Hypothalamus (tissue), 51 donors: Measurements from ENCODE around the gene RNF180.
"Not testable (repeated sequence)": the region's sequence is repeated elsewhere in the genome, so short reads cannot be mapped to it uniquely, and the experiment has no call there.

Experiments used
- DNase-seq, 51 donors: peaks; one replicate each; lab custom pipeline; 2025; lab: John Stamatoyannopoulos, UW

Gene RNF180

DNA sequence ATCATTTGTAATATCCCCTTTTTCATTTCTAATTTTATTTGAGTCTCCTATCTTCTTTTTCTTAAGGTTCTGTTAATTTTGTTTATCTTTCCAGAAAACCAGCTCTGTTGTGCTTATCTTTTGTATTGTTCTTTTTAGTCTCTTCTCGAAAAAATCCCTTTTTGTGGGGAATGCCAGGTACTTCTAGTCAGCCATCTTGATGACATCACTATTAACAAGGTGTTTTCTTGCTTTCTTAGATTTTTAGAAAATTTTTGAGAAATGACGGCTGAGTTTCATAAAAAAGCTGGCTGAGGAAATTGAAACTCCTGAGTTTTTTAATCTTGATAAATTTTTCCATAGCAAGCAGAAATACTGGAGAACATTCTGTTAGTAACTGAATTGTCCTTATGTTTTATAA, 10.7 kb downstream of the RNF180 start:
- DNase-seq: no peak

DNA sequence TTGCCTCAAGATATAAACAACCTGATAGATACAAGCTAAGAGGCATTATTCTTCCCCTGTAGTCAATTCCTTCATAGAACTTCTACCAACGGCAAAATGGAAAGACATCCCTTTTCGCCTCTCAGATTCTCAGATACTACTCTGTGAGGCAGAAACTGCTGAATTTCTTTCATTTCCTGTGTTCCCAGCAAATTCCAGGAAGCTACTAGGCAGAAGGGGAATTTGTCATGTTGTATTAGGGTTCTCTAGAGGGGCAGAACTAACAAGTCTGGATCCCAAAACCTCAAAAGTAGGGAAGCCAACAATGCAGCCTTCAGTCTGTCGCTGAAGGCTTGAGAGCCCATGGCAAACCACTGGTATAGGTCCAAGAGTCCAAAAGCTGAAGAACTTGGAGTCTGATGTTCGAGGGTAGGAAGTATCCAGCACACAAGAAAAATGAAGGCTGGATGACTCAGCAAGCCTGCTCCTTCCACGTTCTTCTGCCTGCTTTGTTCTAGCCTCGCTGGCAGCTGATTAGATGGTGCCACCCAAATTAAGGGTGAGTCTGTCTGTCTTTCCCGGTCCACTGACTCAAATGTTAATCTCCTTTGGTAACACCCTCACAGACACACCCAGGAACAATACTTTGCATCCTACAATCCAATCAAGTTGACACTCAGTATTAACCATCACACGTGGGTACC, 15.2 kb downstream of the RNF180 start:
- DNase-seq: peak in 1 of 51 donors; percentile 0

DNA sequence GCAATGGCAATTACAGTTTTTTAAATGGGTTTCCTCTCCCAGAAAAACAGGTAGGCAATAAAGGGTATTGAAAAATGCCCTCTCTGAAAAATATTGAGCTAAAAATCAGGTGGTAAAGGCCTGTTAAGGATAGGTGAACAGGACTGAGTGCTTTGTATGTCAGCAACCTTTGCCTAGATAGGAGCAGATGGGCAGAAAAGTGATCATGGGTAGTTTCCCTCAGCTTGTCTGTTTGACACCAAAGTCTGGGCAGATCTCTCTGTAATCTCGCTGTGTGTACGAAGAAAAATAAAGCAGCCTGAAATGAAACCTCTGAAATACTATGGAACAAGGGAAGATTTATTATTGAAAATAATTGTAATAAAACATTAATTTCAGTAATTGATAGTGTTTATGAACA, 15.8 kb downstream of the RNF180 start:
- DNase-seq: no peak

DNA sequence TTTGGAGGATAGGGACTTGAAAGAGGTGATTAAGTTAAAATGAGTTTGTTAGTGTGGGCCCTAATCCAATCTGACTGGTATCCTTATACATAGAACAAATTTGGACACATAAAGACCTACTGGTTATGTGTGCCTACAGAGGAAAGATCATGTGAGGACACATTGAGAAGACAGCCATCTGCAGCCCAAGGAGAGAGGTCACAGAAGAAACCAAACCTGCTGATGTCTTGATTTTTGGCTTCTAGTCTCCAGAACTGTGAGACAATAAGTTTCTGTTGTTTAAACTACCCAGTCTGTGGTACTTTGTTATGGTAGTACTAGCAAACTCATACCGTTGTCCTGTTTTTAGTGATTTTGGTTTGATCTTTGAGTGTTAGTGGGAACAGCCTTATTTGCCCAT, 18.3 kb downstream of the RNF180 start:
- no peak for DNase-seq

DNA sequence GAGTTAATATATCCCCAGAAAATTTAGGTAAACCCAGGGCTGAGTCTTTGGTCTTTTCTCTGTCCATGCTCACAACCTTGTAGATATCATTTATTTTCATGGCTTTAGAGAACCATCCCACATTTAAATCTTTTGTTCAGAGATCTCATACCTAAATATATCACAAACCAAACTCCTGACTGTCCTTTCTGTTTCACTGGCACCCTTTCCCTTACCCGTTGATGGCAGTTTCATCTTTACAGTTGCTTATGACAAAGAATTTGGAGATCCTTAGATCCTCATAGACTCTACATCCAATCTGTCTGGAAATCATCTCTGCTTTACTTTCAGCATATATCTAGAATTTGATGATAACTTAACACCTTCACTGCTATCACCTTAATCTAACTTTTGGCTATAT, 19.2 kb downstream of the RNF180 start:
- DNase-seq: no peak

DNA sequence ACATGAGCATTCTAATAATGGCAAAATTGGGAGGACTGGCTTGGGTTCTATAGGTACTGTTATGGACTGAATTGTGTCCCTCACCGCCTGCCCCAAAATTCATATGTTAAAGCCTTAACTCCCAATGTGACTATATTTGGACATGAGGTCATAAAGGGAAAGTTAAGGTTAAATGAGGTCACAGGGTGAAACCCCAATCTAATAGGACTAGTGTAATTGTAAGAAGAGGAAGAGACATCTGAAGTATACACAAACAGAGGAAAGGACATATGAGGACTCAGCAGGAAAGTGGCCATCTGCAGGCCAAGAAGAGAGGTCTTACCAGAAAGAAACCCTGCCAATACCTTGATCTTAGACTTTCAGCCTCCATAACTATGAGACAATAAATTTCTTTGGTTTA, 23.1 kb downstream of the RNF180 start:
- DNase-seq: no peak

DNA sequence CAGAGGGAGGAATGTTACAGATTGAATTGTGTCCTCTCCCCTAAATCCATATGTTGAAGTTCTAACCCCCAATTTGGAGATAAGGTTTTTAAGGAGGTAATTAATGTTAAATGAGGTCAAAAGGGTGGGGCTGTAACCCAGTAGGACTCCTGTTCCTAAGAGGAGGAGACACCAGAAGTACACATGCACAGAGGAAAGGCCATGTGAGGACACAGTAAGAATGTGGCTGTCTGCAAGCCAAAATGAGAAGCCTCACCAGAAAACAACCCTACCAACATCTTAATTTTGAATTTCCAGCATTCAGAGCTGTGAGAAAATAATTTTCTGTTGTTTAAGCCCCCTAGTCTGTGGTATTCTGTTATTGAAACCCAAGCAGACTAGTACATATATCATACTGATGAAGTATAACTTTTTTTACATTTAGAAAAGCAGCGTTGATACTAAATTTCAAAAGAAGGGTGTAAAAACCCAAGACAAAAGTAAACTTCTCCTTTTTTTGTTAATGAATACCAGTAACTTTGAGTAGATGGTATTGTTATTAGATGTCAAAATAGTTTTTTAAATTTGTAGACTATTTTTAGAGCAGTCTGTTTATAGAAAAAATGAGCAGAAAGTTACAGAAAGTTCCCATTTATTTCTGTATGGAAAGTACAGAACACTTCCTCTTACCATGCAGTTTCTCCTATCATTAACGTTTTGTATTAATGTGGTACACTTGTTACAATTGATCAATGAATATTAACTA, 25.1 kb downstream of the RNF180 start:
- DNase-seq: no peak

DNA sequence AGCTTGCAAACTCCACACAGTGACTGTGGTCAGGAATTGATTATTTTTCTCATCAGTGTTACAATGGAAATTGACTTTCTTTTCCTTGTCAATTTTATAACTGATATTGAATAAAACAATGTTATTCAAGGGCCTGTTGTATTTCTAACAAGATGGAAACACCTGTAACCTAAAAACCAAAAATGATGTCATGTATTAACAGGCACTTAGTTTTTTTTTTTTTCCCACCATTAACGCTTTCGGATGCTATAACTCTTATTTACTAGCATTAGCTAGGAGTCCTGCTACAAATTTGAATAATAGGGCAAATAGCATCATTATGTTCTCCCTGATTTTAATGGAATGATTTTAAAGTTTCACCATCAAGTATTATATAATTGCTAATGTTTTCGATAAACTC, 30.3 kb downstream of the RNF180 start:
- no peak for DNase-seq

DNA sequence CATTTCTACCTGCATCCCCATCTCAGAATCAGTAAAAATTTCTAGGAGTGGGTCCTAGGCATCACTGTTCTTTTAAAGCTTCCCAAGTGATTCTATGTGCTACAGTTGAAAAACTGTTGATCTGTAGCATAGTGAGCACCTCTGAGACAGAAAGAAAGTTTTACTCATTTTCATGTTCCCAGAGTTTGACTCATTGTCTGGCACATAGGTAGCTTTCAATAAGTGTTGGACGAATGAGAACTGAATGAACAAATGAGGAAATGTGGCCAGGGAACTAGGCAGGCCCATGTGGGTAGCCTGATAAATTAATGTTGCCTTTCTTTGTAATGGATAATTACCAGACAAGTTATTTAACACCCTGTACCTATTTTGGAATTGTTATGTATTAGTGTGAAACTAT, 33.8 kb downstream of the RNF180 start:
- no peak for DNase-seq

DNA sequence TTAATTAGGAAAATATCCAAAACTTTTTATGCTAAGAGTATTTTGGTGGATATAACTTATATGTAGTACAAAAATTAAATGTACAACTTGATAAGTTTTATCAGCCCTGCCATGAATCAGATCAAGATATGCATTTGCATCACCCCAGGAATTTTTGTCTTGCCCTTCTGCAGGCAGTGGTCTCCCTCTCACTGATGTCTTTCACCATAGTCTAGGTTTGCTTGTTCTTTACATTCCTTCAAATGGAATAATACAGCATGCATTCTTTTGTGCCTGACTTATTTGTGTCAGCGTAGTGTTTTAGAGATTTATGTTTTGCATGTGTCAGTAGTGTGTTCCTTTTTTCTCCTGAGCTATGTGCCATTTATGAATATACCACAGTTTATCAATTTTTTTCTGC, 36.4 kb downstream of the RNF180 start:
- DNase-seq: no peak

DNA sequence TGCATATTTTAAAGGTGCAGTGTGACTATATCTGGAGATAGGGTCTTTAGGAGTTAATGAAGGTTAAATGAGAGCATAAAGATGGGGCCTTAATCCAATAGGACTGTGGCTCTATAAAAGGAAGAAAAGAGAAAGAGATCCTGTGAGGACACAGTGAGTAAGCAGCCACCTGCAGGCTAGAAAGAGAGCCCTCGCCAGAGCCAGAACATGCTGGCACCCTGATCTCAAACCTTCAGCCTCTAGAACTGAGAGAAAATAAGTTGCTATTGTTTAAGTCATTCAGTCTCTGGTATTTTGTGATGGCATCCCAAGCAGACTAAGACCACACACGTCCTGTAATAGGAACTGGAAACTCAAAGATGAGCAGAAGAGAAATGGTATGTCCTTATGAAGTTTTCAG, 41.0 kb downstream of the RNF180 start:
- peak in 1 of 51 donors; percentile 9 for DNase-seq

DNA sequence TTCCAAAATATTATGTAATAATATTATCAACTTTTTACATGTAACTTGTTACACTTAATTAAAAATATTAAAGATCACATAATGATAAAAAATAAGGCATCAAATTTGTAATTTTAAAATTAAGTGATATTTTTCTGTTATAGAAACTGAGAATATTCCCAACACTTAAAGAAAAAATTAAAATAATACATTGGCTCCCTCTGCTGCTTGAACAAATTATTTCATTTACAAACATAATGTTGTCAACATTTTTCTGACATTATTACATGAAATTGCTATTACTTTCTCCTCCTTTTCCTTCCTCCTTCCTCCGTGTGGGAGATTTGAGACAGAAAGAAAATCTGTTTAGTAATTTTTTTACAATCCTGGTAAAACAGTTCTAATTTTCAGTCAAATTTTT, 42.3 kb downstream of the RNF180 start:
- DNase-seq: no peak

DNA sequence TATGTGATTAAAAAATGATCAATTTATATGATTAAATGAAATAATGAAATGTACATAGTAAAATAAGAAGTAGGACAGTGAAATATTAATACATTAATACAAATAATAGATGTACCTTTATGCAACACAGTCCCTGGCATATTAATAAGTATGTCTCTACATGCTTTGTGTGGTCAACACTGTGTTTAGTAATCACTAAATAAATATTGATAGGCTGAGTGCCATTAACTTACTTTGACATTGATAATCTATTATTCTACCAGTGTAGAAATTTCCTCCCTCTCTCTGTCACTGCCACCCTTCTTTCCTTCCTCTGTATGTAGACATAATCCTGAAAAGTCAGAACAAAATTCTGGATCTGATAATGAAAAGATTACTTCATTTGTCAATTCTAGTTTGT, 43.7 kb downstream of the RNF180 start:
- DNase-seq: no peak

DNA sequence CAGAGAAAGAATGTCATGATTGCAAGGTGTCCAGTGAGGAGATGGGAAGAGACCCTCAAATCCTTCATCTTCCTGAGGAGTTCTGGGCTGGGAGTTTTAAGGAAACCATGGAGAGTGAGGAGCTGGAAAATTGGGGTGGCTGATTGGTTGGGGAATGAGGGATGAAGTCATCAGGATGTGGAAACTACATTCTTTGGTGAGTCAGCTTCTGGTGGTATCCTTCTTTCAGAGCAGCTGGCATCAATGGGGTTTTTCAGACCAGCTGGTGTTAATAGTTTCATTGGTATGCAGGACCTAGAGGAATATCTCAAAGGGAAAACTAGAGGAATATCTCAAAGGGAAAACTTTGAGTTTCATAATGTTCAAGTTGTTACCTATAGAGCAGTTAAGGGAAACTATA, 45.2 kb downstream of the RNF180 start:
- peak in 3 of 51 donors; percentile 19 to 37 (median 37) for DNase-seq

DNA sequence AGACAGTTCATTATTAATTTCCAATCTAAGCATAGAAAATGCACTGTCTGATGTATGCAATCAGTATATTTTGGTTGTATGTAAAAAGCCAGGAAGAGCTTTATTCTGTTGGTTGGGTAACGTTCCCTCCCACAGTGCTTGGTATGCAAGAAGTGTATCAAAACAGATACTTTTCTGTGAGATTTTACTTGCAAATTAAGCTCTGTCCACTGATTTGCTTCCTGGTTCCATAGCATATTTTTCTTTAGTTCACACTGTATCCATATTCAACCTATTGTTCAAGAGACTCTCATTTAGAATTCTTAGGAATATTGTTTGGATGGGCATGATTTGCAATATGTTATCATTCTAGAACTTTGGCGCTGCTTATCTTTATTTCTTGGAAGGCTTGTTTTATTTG, 47.4 kb downstream of the RNF180 start:
- DNase-seq: peak in 1 of 51 donors; percentile 7

DNA sequence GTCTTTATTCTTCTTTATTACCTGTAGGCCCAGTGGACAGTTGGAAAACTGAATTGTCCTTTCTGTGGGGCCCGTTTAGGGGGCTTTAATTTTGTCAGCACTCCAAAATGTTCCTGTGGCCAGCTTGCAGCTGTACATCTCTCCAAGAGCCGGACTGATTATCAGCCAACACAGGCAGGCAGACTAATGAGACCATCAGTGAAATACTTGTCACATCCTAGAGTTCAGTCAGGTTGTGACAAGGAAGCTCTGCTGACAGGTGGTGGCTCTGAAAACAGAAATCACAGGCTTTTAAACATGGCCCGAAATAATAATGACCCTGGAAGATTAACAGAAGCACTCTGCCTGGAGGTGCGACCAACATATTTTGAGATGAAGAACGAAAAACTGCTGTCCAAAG, 47.9 kb downstream of the RNF180 start:
- DNase-seq: peak in 2 of 51 donors; percentile 19 to 23

DNA sequence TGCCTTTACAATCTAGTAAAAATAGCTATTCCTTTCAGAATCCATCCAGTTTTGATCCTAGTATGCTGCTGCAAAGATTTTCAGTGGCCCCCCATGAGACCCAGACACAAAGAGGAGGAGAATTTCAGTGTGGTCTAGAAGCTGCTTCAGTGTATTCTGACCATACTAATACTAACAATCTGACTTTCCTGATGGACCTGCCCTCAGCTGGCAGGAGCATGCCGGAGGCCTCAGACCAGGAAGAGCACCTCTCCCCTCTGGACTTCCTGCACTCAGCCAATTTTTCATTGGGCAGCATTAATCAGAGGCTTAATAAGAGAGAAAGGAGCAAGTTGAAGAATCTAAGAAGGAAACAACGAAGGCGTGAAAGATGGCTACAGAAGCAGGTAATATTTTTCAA, 48.5 kb downstream of the RNF180 start:
- DNase-seq: no peak

DNA sequence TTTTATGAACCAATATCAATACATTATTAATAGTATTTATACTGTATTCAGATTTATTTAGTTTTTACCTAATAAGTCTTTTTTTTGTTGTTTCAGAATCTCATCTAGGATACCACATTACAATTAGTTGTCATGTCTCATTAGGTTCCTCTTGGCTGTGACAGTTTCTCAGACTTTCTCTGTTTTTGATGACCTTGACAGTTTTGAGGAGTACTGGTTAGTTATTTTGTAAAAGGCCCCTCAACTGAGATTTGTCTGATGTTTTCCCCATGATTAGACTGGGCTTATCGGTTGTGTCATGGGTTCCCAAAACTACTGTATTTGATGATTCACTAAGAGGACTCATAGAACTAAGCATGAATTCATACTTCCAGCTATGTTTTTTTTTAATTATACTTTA, 56.3 kb downstream of the RNF180 start:
- no peak for DNase-seq

DNA sequence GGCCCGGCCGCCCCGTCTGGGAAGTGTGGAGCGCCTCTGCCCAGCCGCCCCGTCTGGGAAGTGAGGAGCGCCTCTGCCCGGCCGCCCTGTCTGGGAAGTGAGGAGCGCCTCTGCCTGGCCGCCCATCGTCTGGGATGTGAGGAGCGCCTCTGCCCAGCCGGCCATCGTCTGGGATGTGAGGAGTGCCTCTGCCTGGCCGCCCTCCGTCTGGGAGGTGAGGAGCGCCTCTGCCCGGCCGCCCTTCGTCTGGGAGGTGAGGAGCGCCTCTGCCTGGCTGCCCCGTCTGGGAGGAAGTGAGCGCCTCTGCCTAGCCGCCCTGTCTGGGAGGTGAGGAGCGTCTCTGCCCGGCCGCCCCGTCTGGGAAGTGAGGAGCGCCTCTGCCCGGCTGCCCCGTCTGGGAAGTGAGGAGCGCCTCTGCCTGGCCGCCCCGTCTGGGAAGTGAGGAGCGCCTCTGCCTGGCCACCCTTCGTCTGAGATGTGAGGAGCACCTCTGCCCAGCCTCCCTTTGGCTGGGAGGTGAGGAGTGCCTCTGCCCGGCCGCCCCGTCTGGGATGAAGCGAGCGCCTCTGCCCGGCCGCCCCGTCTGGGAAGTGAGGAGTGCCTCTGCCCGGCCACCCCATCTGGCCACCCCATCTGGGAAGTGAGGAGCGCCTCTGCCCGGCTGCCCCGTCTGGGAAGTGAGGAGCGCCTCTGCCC, 59.8 kb downstream of the RNF180 start:
- DNase-seq: not testable (repeated sequence)

DNA sequence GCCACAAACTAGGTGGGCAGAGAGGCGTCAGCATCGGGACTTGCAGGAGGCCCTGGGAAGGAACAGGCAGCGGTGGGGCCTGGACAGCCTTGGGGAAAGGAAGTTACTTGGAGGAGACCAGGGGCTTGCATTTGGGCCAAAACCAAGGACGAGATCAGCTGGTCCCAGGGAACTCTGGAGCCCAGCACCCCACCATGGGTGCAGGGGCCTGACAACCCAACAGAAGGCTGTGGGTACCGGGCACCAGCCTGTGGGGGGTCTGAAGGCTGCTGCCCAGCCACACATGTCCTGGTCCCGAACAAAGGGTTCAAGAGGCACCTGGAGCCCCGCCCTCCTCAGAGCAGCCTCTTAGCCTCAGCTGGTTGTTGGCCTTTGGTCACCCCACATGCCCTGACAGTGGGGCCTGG, 61.5 kb downstream of the RNF180 start:
- DNase-seq: not testable (repeated sequence)

DNA sequence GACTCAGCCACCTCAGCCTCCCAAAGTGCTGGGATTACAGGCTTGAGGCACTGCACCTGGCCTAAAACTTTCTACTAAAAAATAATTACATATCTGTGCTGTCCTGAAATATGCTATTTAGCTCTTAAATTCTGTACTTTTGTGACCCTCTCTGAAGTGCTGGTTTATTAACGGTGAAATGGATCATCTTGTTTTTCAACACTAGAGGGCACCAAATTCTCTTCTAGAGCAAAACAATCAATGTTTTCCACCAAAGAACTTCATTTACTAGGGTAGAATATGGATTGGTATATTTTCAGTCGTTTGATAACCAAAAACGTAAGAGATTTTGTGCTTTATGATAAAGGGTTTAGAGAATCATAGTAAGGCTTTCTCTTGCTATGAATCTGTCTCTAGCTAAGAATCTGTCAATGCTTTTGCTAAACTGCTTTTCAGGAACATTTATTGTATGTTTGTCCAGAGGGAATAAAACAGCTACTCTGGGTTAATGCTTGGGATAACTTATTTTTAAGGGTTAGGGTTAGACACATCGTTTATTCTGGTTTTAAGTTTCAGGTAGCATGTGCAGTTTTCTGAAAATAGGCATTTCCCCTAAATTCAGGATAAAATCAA, 63.6 kb downstream of the RNF180 start:
- peak in 1 of 51 donors; percentile 12 for DNase-seq
